Prostate gland (tissue), 2 donors: ENCODE data around the gene ASIC2. TPM values are rescaled to one million over a fixed set of nuclear protein-coding genes. Genes with fewer than 3 reads are reported as not detected.

Source experiments
- DNase-seq: peaks from one replicate; pipeline ENCODE4 v3.0.0-alpha.2; 2019; ENCODE audit warnings: low spot score
- H3K27ac ChIP-seq, 2 donors: fragments of 200-600 bp; sonication (generic); 2 replicates each; pipeline ENCODE4 v1.5.1; 2017 to 2019
- H3K27me3 ChIP-seq: fragments of 200-600 bp; sonication (generic); replicated peaks from 2 replicates; pipeline ENCODE4 v1.5.1; 2019; ENCODE audit not compliant: insufficient read depth
- H3K36me3 ChIP-seq, 2 donors: fragments of 200-600 bp; sonication (generic); 1 replicate in 1 of 2; 2 replicates in 1 of 2; pipeline versions ENCODE4 v1.5.1 to v1.8.1; 2017 to 2019
- H3K4me1 ChIP-seq: fragments of 200-600 bp; sonication (generic); replicated peaks from 2 replicates; pipeline ENCODE4 v1.5.1; 2019
- H3K4me3 ChIP-seq, 2 donors: fragments of 200-600 bp; sonication (generic); 2 replicates each; pipeline ENCODE4 v1.5.1; 2017 to 2019
- H3K9me3 ChIP-seq: fragments of 200-600 bp; sonication (generic); 2 replicates; pipeline ENCODE4 v1.5.1; 2017
- POLR2A ChIP-seq: fragments of 450-650 bp; IDR thresholded peaks from one replicate; pipeline ENCODE4 v1.6.1; 2016; ENCODE audit warnings: antibody characterized with exemption, mild to moderate bottlenecking
- POLR2AphosphoS5 ChIP-seq: sonication (generic); formaldehyde crosslinking; IDR thresholded peaks from one replicate; pipeline ENCODE4 v1.6.1; 2017; ENCODE audit warnings: antibody characterized with exemption
- WGBS: methylation state at CpG from one replicate; pipeline ENCODE4 v1.1.5; 2018; 5-methylcytosine and 5-hydroxymethylcytosine counted together
- intact Hi-C: fragments of 100-400 bp; cut with DNase I; formaldehyde crosslinking; loops from one replicate; pipeline ENCODE4 v1.14.2; 2022
- total RNA-seq, 2 donors: library from RNA; depleted of rRNA; stranded (reverse); fragments of >200 nt; gene quantifications; one replicate each; pipeline ENCODE4 v1.1.0, GENCODE V29; 2016
- TF ChIP-seq, protein P1 (sequence below), 4 experiments: fragments of 200-600 bp in 2 of 4; fragments of 450-650 bp in 2 of 4; sonication (generic) in 2 of 4; IDR thresholded peaks; 1 replicate in 3 of 4; 2 replicates in 1 of 4; pipeline ENCODE4 v1.5.1; 2016 to 2019; ENCODE audit warnings: antibody characterized with exemption in 4 of 4, mild to moderate bottlenecking in 2 of 4, moderate library complexity in 2 of 4

ASIC2 gene
- total RNA-seq, 2 donors from 2014 or later: 3.2 TPM; not detected in 1

- WGBS: 89% methylated on average over 2 of the region's 2 CpGs
- DNase-seq: no peak
- no peak for TF ChIP-seq POLR2AphosphoS5
- TF ChIP-seq POLR2A: no peak
- TF ChIP-seq, protein P1, sequence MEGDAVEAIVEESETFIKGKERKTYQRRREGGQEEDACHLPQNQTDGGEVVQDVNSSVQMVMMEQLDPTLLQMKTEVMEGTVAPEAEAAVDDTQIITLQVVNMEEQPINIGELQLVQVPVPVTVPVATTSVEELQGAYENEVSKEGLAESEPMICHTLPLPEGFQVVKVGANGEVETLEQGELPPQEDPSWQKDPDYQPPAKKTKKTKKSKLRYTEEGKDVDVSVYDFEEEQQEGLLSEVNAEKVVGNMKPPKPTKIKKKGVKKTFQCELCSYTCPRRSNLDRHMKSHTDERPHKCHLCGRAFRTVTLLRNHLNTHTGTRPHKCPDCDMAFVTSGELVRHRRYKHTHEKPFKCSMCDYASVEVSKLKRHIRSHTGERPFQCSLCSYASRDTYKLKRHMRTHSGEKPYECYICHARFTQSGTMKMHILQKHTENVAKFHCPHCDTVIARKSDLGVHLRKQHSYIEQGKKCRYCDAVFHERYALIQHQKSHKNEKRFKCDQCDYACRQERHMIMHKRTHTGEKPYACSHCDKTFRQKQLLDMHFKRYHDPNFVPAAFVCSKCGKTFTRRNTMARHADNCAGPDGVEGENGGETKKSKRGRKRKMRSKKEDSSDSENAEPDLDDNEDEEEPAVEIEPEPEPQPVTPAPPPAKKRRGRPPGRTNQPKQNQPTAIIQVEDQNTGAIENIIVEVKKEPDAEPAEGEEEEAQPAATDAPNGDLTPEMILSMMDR (IDR thresholded peaks at IDR 0.05): no peak
Observed at GRCh38 chr17:33171931-33172330, 121.2 kb downstream of the ASIC2 start.

GRCh38 chr17:33169580-33170285, 123.4 kb downstream of the ASIC2 start:
- intact Hi-C loops: no loop called here
- no peaks in the 10 kb centered on the region for H3K27me3 ChIP-seq
- 39% methylated on average over 6 of the region's 6 CpGs for WGBS
- DNase-seq: no peak
- H3K36me3 ChIP-seq: no peaks in the 10 kb centered on the region
- no peaks in the 10 kb centered on the region for H3K4me1 ChIP-seq
- H3K4me3 ChIP-seq: no peak overlapping the region
- no peak for TF ChIP-seq POLR2AphosphoS5
- no peak for TF ChIP-seq POLR2A
- TF ChIP-seq, protein P1 (IDR thresholded peaks at IDR 0.05): no peak
- H3K9me3 ChIP-seq: no peaks in the 10 kb centered on the region
- H3K27ac ChIP-seq: no peak overlapping the region

More at GRCh38 chr17:33171931-33172330, 121.2 kb downstream of the ASIC2 start:
- Histone ChIP-seq H3K27ac (no peak overlapping the region), H3K9me3 (no peaks in the 10 kb centered on the region), H3K36me3 (no peaks in the 10 kb centered on the region), H3K27me3 (no peaks in the 10 kb centered on the region), H3K4me1 (no peaks in the 10 kb centered on the region), H3K4me3 (no peak overlapping the region)
- intact Hi-C loops: no loop called here

- Histone ChIP-seq H3K4me1 (no peaks in the 10 kb centered on the region), H3K36me3 (no peaks in the 10 kb centered on the region), H3K27me3 (no peaks in the 10 kb centered on the region), H3K27ac (no peak overlapping the region), H3K9me3 (no peaks in the 10 kb centered on the region), H3K4me3 (no peak overlapping the region)
- TF ChIP-seq, protein P1 (IDR thresholded peaks at IDR 0.05): no peak
- TF ChIP-seq POLR2AphosphoS5 (no peak), POLR2A (no peak)
- intact Hi-C loops: no loop called here
- no peak for DNase-seq
- WGBS: 43% methylated on average over 1 of the region's 1 CpG
Observed at GRCh38 chr17:33167736-33168135, 125.4 kb downstream of the ASIC2 start.

DNA sequence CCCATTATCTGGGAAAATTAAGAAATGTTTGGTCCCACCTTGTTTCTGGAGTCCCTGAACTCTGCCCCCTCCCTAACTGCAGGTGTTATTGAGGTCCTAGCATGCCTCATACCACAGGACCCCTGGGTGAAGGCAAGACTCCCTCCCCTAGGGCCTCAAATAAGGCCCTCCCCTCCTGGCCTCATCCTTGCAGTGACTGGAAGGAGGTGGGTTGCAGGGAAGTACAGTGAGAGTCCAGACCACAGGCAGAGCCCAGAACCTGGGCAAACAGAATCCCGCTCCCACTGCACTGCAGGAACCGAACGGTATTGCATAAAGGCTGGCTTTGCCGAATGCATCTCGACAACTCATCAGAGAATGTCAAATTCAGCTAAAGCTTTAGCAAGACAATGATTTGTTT, 126.6 kb downstream of the ASIC2 start:
- Histone ChIP-seq H3K9me3 (no peaks in the 10 kb centered on the region), H3K4me1 (no peaks in the 10 kb centered on the region), H3K4me3 (no peak overlapping the region), H3K27me3 (no peaks in the 10 kb centered on the region), H3K27ac (no peak overlapping the region), H3K36me3 (no peaks in the 10 kb centered on the region)
- intact Hi-C loops: no loop called here
- WGBS: 66% methylated on average over 5 of the region's 5 CpGs
- no peak for DNase-seq
- TF ChIP-seq POLR2AphosphoS5 (no peak), POLR2A (no peak)
- TF ChIP-seq, protein P1 (IDR thresholded peaks at IDR 0.05): no peak
